CD4-positive, alpha-beta memory T cell (primary cell): ENCODE measurements around the gene PXDC1. TPM values are rescaled to one million over a fixed set of nuclear protein-coding genes. Genes with fewer than 3 reads are reported as not detected.
"Not testable (repeated sequence)": the region's sequence is repeated elsewhere in the genome, so short reads cannot be mapped to it uniquely, and the experiment has no call there.

ENCODE experiments used
- CTCF ChIA-PET: fragments of 350-600 bp; sonication (Branson Sonifier 250); formaldehyde crosslinking; loops from one replicate; lab custom pipeline; 2021; ENCODE audit warnings: inconsistent platforms; ENCODE audit not compliant: partially characterized antibody; lab: Charles Lee
- POLR2A ChIA-PET: fragments of 350-600 bp; sonication (Branson Sonifier 250); formaldehyde crosslinking; loops from one replicate; lab custom pipeline; 2021; ENCODE audit not compliant: partially characterized antibody; lab: Charles Lee
- DNase-seq, 5 donors: peaks; one replicate each; pipeline versions ENCODE4 v3.0.0 to v3.0.0-alpha.2; 2020 to 2022; ENCODE audit warnings: mixed read lengths in 1 of 5
- H3K27ac ChIP-seq: one replicate; pipeline ENCODE4 v1.7.0; 2013; ENCODE audit warnings: low read depth, low read length
- H3K27me3 ChIP-seq: 2 replicates; pipeline ENCODE4 v1.7.0; 2013; ENCODE audit warnings: mild to moderate bottlenecking, low read length, moderate library complexity; ENCODE audit not compliant: insufficient read depth
- H3K36me3 ChIP-seq: 2 replicates; pipeline ENCODE4 v1.7.0; 2013; ENCODE audit warnings: mild to moderate bottlenecking, low read length, moderate library complexity; ENCODE audit not compliant: insufficient read depth
- H3K4me1 ChIP-seq: 2 replicates; pipeline ENCODE4 v1.7.0; 2013; ENCODE audit warnings: mild to moderate bottlenecking, low read length, moderate library complexity; ENCODE audit not compliant: insufficient read depth
- H3K4me3 ChIP-seq, 2 donors: one replicate each; pipeline ENCODE4 v1.7.0; 2013; ENCODE audit warnings: low read length in 2 of 2, mild to moderate bottlenecking in 1 of 2
- H3K9me3 ChIP-seq, 2 donors: one replicate each; pipeline ENCODE4 v1.7.0; 2013; ENCODE audit warnings: low read length in 2 of 2, control low read depth in 1 of 2; ENCODE audit not compliant: control insufficient read depth in 1 of 2
- H3K27ac Mint-ChIP-seq, 7 donors: one replicate each; pipeline ENCODE4 v1.8.0; 2020 to 2021; ENCODE audit warnings: mixed read lengths in 7 of 7, mild to moderate bottlenecking in 6 of 7, inconsistent platforms in 3 of 7, moderate library complexity in 3 of 7
- H3K27me3 Mint-ChIP-seq, 2 donors: one replicate each; pipeline ENCODE4 v1.8.0; 2020 to 2021; ENCODE audit warnings: mixed read lengths in 2 of 2
- H3K36me3 Mint-ChIP-seq, 2 donors: one replicate each; pipeline ENCODE4 v1.8.0; 2020 to 2021; ENCODE audit warnings: mixed read lengths in 2 of 2, inconsistent platforms in 1 of 2, mild to moderate bottlenecking in 1 of 2
- H3K4me1 Mint-ChIP-seq, 4 donors: one replicate each; pipeline ENCODE4 v1.8.0; 2020 to 2021; ENCODE audit warnings: mixed read lengths in 4 of 4, mild to moderate bottlenecking in 1 of 4
- H3K4me3 Mint-ChIP-seq, 8 donors: one replicate each; pipeline ENCODE4 v1.8.0; 2020 to 2021; ENCODE audit warnings: mixed read lengths in 8 of 8, mild to moderate bottlenecking in 7 of 8, moderate library complexity in 6 of 8, inconsistent platforms in 3 of 8
- H3K9me3 Mint-ChIP-seq, 8 donors: one replicate each; pipeline ENCODE4 v1.8.0; 2020 to 2021; ENCODE audit warnings: mixed read lengths in 8 of 8, mild to moderate bottlenecking in 5 of 8, inconsistent platforms in 3 of 8, moderate library complexity in 1 of 8
- intact Hi-C: fragments of 100-400 bp; cut with micrococcal nuclease; formaldehyde crosslinking; loops from one replicate; pipeline ENCODE4 v1.15.1; 2023
- polyA plus RNA-seq, 2 donors: library from polyadenylated mRNA; unstranded; fragments of 300-500 nt; fragmentation: Illumina TruSeq; gene quantifications; one replicate each; pipeline ENCODE4 v1.2.3, GENCODE V29; 2021
- total RNA-seq, 2 experiments: library from RNA; stranded (reverse); gene quantifications; one replicate each; pipeline ENCODE4 v1.2.3, GENCODE V29; 2021

PXDC1 gene
- total and polyA plus RNA-seq, 4 experiments from 2014 or later: 0.50 to 0.52 TPM; not detected in 2

DNA sequence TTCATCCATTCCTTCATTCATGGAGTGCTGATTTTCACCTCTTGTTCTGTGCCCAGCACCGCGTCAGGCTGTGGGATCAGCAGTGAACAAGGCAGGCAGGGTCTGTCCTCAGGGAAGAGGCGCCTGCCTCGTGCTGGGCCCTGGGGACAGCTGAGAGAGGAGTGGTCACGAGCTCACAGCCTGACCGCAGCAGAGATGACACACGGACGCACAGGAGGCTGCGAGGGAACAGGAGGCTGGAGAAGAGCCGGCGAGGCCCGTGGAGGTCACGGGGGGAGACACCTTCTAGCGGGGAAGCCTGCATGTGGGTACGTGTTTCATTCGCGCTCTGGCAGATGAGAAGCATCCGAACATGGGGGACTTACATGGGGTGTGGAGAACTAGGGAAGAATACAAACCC lies 27.5 kb downstream of the PXDC1 start:
- H3K4me3 ChIP-seq: no peak overlapping the region
- no peaks in the 10 kb centered on the region for H3K36me3 Mint-ChIP-seq
- no peak for DNase-seq
- peaks cover 0 to 2% (median 0%) of the 10 kb centered on the region in 4 donors for H3K4me1 Mint-ChIP-seq
- intact Hi-C loops: no loop called here
- ChIA-PET CTCF (interaction anchor here (0.9 to 1.1 kb wide), 3 partner anchors 8 to 434 kb away, joined by 3 to 4 read pairs (median 4); no protein-coding TSS in a partner anchor), POLR2A (no interaction called here)
- H3K27ac Mint-ChIP-seq: no peak overlapping the region
- H3K27me3 ChIP-seq: no peaks in the 10 kb centered on the region
- H3K4me1 ChIP-seq: no peaks in the 10 kb centered on the region
- no peaks in the 10 kb centered on the region for H3K36me3 ChIP-seq
- H3K9me3 Mint-ChIP-seq: no peaks in the 10 kb centered on the region
- H3K27ac ChIP-seq: no peak overlapping the region
- no peak overlapping the region for H3K4me3 Mint-ChIP-seq
- peaks cover 0 to 1% of the 10 kb centered on the region in 2 donors for H3K27me3 Mint-ChIP-seq
- no peaks in the 10 kb centered on the region for H3K9me3 ChIP-seq

DNA sequence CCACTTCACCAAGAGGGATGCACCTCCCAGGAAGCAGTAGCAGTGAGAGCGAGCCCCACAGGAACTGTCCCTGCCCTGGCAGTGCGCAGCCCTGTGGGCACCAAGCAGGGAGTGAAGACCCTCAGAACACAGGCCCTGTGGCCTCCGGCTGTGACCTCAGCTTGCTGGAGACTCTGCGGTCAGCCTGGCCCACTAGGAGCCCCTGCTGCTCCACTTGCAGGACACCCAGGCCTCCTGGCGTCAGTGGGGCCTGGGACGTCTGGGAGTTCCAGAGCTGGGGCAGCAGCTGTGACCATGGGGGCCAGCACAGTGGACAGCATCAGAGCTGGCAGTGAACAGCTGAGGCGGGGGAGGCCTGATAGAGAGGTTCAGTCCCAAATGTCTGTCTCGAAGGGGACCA lies 28.3 kb downstream of the PXDC1 start:
- Histone ChIP-seq H3K4me3 (no peak overlapping the region), H3K9me3 (no peaks in the 10 kb centered on the region), H3K36me3 (no peaks in the 10 kb centered on the region), H3K4me1 (no peaks in the 10 kb centered on the region), H3K27me3 (no peaks in the 10 kb centered on the region), H3K27ac (no peak overlapping the region)
- DNase-seq: no peak
- Mint-ChIP-seq H3K27me3 (peaks cover 0 to 1% of the 10 kb centered on the region in 2 donors), H3K27ac (no peak overlapping the region), H3K36me3 (no peaks in the 10 kb centered on the region), H3K4me3 (no peak overlapping the region), H3K4me1 (peaks cover 0 to 2% (median 0%) of the 10 kb centered on the region in 4 donors), H3K9me3 (no peaks in the 10 kb centered on the region)
- intact Hi-C loops: no loop called here
- ChIA-PET POLR2A (no interaction called here), CTCF (interaction anchor here (0.9 to 1.1 kb wide), 2 partner anchors 9 to 10 kb away, joined by 3 to 4 read pairs; no protein-coding TSS in a partner anchor)

GRCh38 chr6:3722785-3723184 lies 28.7 kb downstream of the PXDC1 start:
- no peak overlapping the region for H3K4me3 ChIP-seq
- ChIA-PET POLR2A (no interaction called here), CTCF (interaction anchor here (1.1 to 1.8 kb wide), 2 partner anchors 9 to 11 kb away, joined by 3 to 10 read pairs; no protein-coding TSS in a partner anchor)
- peaks cover 0 to 2% (median 0%) of the 10 kb centered on the region in 4 donors for H3K4me1 Mint-ChIP-seq
- peaks cover 0 to 1% of the 10 kb centered on the region in 2 donors for H3K27me3 Mint-ChIP-seq
- no peaks in the 10 kb centered on the region for H3K36me3 Mint-ChIP-seq
- no peaks in the 10 kb centered on the region for H3K9me3 ChIP-seq
- H3K4me3 Mint-ChIP-seq: no peak overlapping the region
- H3K9me3 Mint-ChIP-seq: no peaks in the 10 kb centered on the region
- intact Hi-C loops: no loop called here
- H3K27ac ChIP-seq: no peak overlapping the region
- H3K27ac Mint-ChIP-seq: no peak overlapping the region
- DNase-seq: no peak
- no peaks in the 10 kb centered on the region for H3K4me1 ChIP-seq
- no peaks in the 10 kb centered on the region for H3K27me3 ChIP-seq
- H3K36me3 ChIP-seq: no peaks in the 10 kb centered on the region

DNA sequence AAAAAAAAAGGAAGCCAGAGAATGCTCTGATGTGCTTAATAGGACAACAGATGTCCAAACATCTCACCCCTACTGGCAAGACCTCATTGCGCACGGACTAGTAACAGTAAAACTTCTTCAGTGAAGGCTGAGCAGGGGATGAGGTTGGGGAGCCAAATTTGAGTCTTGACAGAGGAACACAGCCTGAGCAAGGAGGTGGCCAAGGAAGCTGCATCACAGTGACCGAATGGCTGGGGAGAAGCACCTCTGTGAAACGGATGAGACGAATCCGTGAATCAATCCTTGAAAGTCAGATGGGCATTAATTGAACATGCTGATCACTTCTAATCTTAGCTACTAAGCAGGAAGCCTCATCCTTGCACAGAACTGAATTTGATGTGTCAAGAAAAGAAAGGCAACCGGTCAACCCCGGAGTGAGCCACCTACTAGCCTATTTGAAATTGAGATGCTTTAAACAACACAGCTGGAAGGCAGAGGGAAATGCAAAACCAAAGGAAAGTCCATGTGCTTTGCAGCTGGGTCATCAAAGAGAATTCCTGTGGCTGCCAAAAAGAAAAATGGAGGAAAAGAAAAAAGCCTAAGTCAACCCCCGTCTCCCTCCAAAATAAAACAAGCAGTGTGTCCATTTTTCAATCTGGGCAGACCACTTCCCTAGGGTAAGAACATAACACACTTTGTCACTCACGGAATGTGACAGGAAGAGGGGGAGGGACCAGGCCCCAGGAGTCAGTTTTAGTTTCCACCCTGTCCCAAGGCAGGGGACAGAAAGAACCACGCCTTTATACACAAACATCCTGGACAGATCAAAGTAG lies 29.5 kb downstream of the PXDC1 start:
- no peaks in the 10 kb centered on the region for H3K36me3 Mint-ChIP-seq
- no peak overlapping the region for H3K4me3 Mint-ChIP-seq
- no peak for DNase-seq
- ChIA-PET CTCF (interaction anchor here (1.8 kb wide), 1 partner anchor 10 kb away, joined by 10 read pairs; no protein-coding TSS in a partner anchor), POLR2A (no interaction called here)
- H3K4me1 Mint-ChIP-seq: peaks cover 0 to 2% (median 0%) of the 10 kb centered on the region in 4 donors
- Histone ChIP-seq H3K36me3 (no peaks in the 10 kb centered on the region), H3K9me3 (no peaks in the 10 kb centered on the region), H3K27ac (no peak overlapping the region), H3K27me3 (no peaks in the 10 kb centered on the region), H3K4me1 (no peaks in the 10 kb centered on the region), H3K4me3 (no peak overlapping the region)
- H3K9me3 Mint-ChIP-seq: no peaks in the 10 kb centered on the region
- H3K27me3 Mint-ChIP-seq: peaks cover 0 to 3% of the 10 kb centered on the region in 2 donors
- H3K27ac Mint-ChIP-seq: peak overlapping the region in 1 of 7 donors; percentile 53
- intact Hi-C loops: no loop called here

DNA sequence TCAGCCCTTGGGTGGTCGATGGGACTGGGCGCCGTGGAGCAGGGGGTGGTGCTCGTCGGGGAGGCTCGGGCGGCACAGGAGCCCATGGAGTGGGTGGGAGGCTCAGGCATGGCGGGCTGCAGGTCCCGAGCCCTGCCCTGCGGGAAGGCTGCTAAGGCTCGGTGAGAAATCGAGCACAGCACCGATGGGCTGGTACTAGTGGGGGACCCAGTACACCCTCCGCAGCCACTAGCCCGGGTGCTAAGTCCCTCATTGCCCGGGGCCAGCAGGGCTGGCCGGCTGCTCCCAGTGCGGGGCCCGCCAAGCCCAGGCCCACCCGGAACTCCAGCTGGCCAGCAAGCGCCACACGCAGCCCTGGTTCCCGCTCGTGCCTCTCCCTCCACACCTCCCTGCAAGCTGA lies 30.7 kb downstream of the PXDC1 start:
- CTCF ChIA-PET: interaction anchor here (0.9 to 1.8 kb wide), 4 partner anchors 10 to 439 kb away, joined by 3 to 10 read pairs (median 5); no protein-coding TSS in a partner anchor
- H3K27ac Mint-ChIP-seq, H3K27ac ChIP-seq, H3K4me1 ChIP-seq, H3K27me3 ChIP-seq, H3K9me3 Mint-ChIP-seq, H3K27me3 Mint-ChIP-seq, H3K36me3 Mint-ChIP-seq, H3K36me3 ChIP-seq, H3K4me3 ChIP-seq, H3K4me1 Mint-ChIP-seq, POLR2A ChIA-PET, intact Hi-C loops, H3K9me3 ChIP-seq, DNase-seq, H3K4me3 Mint-ChIP-seq: not testable (repeated sequence)

DNA sequence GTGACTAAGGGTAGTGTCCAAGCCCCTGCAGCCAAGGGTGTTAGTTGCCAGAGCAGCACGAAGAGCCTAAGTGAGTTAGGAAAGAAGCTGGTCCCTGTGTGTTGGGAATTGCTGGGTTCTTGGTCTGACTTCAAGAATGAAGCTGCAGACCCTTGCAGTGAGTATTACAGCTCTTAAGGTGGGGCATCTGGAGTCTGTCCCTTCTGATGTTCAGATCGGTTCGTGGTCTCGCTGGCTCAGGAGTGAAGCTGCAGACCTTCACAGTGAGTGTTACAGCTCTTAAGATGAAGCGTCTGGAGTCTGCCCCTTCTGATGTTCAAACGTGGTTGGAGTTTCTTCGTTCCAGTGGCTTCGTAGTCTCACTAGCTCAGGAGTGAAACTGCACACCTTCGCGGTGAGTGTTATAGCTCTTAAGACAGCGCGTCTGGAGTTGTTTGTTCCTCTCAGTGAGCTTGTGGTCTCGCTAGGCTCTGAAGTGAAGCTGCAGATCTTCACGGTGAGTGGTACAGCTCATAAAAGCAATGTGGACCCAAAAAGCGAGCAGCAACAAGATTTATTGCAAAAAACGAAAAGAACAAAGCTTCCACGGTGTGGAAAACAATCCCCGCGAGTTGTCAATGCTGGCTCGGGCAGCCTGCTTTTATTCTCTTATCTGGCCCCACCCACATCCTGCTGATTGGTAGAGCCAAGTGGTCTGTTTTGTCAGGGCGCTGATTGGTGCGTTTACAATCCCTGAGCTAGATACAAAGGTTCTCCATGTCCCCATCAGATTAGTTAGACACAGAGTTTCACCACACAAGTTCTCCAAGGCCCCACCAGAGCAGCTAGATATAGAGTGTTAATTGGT lies 31.8 kb downstream of the PXDC1 start:
- Mint-ChIP-seq H3K27ac (no peak overlapping the region), H3K27me3 (peaks cover 0 to 6% of the 10 kb centered on the region in 2 donors), H3K4me1 (peaks cover 0 to 2% (median 0%) of the 10 kb centered on the region in 4 donors), H3K9me3 (peaks cover 0 to under 1% (median 0%) of the 10 kb centered on the region in 8 donors), H3K4me3 (peak overlapping the region in 5 of 8 donors; percentile 7 to 63 (median 21)), H3K36me3 (no peaks in the 10 kb centered on the region)
- H3K4me1 ChIP-seq: no peaks in the 10 kb centered on the region
- no peaks in the 10 kb centered on the region for H3K36me3 ChIP-seq
- ChIA-PET POLR2A (no interaction called here), CTCF (interaction anchor here (0.9 to 1.4 kb wide), 5 partner anchors 11 to 440 kb away, joined by 3 to 6 read pairs (median 4); no protein-coding TSS in a partner anchor)
- no peak overlapping the region for H3K4me3 ChIP-seq
- no peak for DNase-seq
- intact Hi-C loops: no loop called here
- H3K27ac ChIP-seq: no peak overlapping the region
- no peaks in the 10 kb centered on the region for H3K27me3 ChIP-seq
- no peaks in the 10 kb centered on the region for H3K9me3 ChIP-seq

- H3K4me1 Mint-ChIP-seq: peaks cover 0 to 2% (median 0%) of the 10 kb centered on the region in 4 donors
- Histone ChIP-seq H3K27ac (no peak overlapping the region), H3K4me1 (no peaks in the 10 kb centered on the region), H3K4me3 (no peak overlapping the region), H3K27me3 (no peaks in the 10 kb centered on the region), H3K9me3 (no peaks in the 10 kb centered on the region), H3K36me3 (no peaks in the 10 kb centered on the region)
- ChIA-PET CTCF (no interaction called here), POLR2A (no interaction called here)
- intact Hi-C loops: no loop called here
- DNase-seq: no peak
- H3K9me3 Mint-ChIP-seq: peaks cover 0 to 2% (median 0%) of the 10 kb centered on the region in 8 donors
- no peak overlapping the region for H3K27ac Mint-ChIP-seq
- peaks cover 0 to 6% of the 10 kb centered on the region in 2 donors for H3K27me3 Mint-ChIP-seq
- H3K36me3 Mint-ChIP-seq: no peaks in the 10 kb centered on the region
- H3K4me3 Mint-ChIP-seq: no peak overlapping the region
Measured at GRCh38 chr6:3718407-3718806, 33.1 kb downstream of the PXDC1 start.
